Mesenteric fat pad (tissue), 1 donor: ENCODE results near the gene CDC42EP5. TPM values are rescaled to one million over a fixed set of nuclear protein-coding genes. Genes with fewer than 3 reads are reported as not detected.
"Not testable (repeated sequence)": the region's sequence is repeated elsewhere in the genome, so short reads cannot be mapped to it uniquely, and the experiment has no call there.

ENCODE experiments used
- DNase-seq: peaks from one replicate; pipeline ENCODE4 v3.0.0-alpha.2; 2020; ENCODE audit warnings: low spot score
- total RNA-seq: library from RNA; stranded (reverse); fragmentation: NEBNext Ultra II Directional; extraction: Animal tissue kit (Norgen Biotek cat#: 25700); gene quantifications from one replicate; pipeline ENCODE4 v1.2.1, GENCODE V29; 2021
- donor health status: DM: yes; HTN: yes; CAD: no.

The CDC42EP5 gene
- total RNA-seq, 1 donor from 2014 or later, result 38.1 TPM

DNA sequence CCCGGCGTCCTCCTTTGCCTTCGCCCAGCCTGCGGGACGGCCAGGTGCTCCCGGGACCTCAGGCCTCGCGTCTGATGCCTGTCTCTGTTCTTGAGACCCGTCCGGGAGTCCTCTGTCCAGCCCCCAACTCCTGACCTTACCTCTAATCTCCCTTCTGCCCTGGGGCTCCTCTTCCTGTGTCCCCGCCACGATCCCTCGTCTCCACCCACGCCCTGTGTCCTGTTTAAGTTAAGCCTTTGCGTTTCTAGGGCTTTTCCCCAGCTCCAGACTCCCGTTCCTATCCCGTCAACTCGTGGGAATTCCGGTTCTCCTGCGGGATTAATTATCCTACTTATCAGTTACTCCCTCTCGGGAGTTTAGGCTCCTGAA is 23.4 kb downstream of the CDC42EP5 start:
- no peak for DNase-seq

DNA sequence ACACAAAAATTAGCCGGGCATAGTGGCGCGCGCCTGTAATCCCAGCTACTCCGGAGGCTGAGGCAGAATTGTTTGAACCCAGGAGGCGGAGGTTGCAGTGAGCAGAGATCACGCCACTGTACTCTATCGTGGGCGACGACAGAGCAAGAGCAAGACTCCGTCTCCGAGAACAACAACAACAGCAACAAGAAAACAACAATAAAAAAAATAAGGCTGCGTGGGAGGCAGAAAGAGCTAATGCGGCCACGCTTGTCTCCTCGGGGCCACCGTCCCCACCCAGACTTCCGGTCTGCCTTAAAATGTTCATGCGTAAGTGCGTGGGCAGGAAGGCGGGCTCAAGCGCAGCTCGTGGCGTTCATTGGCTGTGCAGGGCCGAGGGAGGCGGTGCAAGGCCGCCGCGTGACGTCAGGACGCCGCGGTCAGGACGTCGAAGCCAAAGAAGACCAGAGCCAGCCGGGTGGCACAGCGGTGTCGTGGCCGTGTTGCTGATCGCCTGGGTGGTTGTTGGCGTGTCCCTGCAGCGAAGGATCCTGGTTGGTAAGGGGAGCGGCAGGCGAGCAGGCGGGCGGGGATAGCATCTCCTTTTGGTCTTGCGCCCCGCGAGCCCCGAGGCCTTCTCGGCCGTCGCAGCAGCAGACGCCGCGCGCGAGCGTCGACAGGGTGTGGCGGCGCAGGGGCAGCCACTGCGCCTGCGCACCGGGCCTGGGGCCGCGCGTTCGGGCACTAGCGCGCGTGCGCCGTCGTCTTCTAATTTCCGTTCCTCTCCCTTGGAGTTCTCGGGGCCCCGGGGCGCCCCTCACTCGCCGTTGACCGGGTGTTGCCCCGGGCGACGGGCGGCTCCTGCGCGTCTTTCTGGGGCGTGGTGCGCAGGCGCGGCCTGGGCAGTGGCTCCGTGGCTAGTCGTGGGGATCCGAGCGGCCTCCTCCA is 24.1 kb downstream of the CDC42EP5 start, which contains the start of gene LENG8:
TSS of gene LENG8 (plus strand) at position 426 of the 927 bp plus-strand sequence. CDS start 2,146 bp downstream, outside the sequence.
- peak; percentile 99 for DNase-seq

DNA sequence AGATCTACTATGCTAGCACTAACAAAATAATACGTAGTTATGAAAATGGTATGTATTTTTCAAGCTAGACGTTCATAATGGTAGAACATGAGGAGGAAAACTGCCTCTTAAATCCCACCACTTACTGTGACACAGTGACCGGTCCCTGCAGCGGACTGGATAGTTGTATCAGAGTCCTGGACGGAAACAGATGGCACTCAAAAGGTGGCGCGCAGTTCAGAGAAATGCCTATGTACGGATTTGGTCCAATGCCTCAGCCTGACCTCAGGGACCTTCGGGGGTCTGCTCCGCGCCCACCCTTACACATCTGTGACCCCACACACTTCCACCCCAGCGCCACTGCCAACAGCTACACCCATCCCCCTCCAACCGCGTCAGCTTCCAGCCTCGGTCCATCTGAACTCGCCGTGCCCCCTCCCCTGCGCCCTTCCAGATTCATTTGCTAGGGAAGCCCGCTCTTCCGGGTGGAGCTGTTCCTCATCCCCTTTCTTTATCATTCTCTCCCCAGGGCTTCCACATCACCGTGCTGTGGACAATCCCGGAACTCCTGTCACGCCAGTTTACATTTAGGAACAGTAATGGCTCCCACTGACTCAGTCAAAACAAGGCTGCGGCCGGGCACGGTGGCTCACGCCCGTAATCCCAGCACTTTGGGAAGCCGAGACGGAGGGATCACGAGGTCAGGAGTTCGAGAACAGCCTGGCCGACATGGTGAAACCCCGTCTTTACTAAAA is 24.9 kb downstream of the CDC42EP5 start:
- peak; percentile 89 for DNase-seq

DNA sequence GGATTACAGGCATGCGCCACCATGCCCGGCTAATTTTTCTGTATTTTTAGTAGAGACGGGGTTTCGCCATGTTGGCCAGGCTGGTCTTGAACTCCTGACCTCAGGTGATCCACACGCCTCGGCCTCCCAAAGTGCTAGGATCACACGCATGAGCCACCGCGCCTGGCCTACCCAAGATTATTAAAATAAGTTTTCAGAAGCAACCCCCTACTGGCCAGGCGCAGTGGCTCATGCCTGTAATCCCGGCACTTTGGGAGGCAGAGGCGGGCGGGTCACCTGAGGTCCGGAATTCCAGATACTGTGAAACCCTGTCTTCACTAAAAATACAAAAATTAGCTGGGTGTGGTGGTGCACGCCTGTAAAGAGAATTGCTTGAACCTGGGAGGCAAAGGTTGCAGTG is 26.7 kb downstream of the CDC42EP5 start:
- DNase-seq, result not testable (repeated sequence)

DNA sequence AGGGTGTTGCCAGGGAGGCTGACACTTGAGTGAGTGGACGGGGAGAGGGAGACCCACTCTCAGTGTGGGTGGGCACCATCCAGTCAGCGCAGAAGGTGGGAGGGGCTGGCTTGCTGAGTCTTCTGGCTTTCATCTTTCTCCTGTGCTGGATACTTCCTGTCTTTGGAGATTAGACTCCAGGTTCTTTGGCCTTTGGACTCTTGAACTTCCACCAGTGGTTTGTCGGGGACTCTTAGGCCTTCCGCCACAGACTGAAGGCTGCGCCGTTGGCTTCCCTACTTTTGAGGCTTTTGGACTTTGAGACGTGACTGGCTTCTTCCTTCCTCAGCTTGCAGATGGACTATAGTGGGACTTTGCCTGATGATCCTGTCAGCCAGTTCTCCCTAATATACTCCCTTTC is 28.4 kb downstream of the CDC42EP5 start:
- no peak for DNase-seq

DNA sequence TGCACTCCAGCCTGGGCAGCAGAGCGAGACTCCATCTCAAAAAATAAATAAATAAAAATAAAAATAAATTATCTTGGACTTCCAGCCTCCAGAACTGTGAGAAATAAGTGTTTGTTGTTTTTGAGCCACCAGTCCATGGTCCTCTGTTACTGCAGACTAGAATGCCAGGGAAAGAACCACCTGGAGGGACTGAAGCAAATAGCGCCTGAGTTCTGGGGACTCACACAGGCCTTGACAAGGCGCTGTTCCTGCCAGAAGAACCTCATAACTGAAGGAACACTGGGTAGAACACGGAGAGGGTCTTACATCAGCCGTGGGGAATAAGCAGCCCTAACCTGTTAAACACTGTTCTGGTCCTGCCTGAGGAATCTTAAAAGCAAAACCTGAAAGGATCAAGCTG is 32.5 kb downstream of the CDC42EP5 start:
- DNase-seq, result no peak

DNA sequence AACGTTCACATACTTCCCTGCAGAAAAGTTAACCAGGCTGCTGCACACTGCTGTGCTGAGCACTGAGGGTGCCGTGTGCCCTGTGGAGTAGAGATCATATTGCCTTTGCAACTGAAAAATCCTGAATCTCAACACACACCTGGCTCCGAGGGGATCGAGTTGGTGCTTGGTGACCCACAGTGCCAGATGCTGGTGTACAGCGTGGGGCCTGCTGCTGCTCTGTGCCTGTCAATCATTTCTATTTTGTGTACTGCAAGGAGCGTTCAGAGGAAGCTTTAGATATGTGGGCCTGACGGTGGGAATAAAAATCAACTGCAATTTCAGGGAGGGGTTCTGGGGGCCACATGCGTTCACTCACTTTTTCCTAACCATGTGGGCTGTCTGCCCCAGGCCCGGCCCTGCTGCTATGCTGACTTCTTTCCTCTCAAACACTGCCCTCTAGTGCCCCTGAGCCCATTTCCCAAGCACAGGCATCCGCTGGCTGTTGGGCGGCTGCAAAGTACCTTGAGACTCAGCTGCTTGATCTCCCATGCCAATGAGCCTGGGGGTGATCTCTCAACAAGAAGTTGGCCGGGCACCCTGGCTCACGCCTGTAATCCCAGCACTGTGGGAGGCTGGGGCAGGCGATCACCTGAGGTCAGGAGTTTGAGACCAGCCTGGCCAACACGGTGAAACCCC is 33.8 kb downstream of the CDC42EP5 start:
- DNase-seq, result peak; percentile 89

DNA sequence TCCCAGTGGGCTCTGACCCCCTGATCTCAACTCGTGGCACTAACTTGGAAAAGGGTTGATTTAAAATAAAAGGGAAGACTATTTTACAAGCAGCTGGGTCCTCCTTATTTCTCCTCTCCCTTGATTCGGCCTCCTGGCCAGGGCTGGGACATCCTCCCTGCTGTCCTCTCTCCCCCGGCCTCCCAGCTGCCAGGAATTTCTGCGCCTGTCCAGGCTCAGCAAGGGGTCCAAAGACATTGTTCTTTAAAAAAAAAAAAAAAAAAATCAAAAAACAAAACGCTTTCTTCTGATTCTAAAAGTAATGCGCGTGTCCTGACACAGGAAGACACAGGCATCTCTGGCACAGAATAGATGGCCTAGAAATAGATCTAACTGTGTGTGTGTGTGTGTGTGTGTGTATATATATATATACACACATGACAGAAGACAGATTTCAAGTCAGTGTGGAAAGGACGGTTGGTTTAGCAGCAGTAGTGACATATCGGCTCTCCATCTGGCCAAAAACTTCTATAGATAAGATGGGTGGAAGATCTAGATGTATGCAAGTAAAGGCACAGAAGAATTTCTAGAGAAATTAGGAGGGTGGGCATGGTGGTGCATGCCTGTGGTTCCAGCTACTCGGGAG is 36.4 kb downstream of the CDC42EP5 start:
- no peak for DNase-seq

DNA sequence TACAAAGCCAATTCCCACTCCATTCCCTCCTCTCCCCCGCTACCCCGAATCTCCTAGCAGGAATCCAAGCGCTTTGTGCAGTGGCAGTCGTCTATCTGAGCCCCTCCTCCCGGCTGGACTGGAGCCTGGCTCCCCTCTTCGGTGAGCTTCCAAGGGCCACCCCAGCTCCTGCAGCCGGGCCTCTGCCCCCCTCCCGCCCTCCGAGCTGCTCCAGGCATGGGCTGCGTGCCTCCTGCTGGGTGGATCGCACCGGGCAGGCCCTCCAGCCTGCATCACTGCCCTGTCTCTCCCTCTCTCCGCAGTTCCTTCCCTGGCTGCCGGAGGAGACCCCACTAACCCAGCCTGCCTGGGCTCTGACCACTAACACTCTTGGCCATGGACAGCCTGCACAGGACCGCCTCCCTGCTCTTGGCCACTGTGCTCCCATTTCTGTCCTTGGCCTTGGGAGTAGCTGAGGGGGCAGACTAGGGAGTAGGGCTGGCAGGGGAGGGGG is 37.0 kb downstream of the CDC42EP5 start:
- no peak for DNase-seq

DNA sequence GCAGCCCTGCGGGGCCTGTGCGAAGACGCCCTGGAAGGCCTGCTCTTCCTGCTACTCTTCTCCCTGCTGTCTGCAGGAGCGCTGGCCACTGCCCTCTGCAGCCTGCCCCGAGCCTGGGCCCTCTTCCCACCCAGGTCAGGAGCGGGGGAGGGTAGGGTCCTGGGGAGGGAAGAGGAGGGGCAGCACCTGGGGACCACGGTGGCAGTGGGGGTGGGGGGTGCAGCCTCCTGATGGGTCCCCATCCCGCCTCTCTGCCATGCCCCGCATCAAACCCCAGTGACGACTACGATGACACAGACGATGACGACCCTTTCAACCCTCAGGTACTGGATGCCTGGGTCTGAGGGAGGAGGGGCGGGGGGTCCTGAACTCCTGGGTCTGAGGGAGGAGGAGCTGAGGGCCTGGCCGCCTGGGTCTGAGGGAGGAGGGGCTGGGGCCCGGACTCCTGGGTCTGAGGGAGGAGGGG is 37.5 kb downstream of the CDC42EP5 start:
- DNase-seq, result no peak

DNA sequence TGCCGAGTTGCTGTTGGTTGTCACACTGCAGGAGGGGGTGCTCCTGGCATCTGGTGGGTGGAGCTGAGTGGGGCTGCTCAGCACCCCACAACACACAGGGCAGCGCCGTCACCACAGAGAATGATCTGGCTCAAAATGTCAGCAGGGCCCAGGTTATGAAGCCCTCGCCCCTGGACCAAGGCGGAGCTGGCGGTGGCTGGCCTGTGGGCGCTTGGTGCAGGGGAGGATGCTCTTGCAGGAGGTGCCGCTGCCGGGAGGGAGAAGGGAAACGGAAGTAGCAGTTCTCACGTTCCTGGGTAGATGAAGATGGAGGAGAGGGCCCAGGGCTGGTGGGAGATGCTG is 38.3 kb downstream of the CDC42EP5 start:
- no peak for DNase-seq

DNA sequence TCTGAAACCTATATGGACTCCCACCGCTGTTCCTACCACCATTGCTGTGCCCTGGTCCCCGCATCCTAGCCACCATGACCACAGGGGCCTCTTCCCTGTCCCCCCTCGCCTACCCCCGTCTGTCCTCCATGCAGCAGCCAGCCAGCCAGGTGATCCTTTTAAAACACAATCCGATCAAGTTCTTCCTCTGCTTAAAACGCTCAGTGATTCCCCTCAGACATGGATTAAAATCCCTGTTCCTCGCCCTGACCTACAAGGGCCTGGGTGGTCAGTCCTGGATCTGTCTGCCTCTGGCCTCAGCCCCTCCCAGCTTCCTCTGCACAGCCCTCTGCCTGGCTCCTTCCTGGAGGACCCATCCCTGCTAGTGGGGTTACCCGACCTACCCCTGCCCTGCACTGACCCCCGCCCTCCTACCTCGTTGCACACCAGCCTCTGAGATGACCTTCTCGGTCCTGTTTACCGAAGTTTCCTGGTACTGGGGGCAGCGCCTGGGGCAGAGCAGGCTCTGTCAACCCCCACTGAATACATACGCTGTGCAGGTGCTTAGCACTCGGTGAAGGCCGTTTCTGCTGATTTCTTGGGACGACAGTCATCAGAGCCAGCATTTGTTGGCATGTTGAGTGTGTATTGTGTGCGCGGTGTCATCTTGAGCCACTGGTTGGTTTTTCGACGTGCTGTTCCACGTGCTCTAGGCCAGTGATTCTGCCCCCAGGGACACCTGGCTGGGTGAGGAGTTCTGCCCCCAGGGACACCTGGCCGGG is 38.8 kb downstream of the CDC42EP5 start:
- DNase-seq, result no peak

DNA sequence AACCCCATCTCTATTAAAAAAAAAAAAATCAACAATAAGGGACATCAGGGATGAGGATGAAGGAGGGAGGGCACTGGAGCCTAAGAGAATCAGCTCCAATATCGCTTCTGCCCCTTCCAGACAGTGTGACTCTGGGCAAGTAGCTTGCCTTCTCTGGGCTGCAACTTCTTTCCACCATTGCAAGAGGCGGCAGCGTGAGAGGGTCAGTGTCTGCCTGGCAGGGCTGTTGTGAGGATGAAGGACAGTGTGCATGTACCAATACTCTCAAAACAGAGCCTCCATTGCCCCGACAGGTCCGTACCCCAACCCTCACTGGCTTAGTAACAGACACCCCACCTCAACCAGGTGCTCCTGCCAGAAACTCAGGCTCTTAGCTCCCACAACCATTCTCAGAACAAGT is 39.4 kb downstream of the CDC42EP5 start:
- no peak for DNase-seq

DNA sequence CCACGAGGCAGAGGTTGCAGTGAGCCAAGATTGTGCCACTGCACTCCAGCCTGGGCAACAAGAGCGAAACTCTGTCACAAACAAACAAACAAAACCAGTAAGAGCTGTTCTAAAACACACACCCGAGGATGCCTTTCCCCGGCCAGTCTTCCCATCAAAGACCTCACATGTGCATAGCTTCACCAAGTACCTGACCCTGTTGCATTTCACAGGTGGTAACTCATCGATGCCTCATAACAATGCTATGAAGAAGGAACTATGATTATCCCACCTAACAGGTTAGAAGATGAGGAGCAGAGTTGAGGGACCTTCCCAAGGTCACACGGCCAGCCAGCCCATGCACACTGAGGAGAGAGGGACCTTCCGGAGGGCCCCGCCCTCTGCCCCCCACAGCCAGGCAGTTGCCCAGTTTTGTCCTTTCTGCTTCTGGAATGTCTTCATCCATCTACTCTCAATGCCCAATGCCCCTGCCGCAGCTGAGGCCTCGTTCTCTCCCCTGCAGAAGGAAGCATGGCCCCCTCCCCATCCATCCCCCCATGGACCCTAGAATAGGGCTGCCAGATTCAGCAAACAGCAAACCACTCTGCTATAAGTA is 40.9 kb downstream of the CDC42EP5 start:
- DNase-seq, result no peak

DNA sequence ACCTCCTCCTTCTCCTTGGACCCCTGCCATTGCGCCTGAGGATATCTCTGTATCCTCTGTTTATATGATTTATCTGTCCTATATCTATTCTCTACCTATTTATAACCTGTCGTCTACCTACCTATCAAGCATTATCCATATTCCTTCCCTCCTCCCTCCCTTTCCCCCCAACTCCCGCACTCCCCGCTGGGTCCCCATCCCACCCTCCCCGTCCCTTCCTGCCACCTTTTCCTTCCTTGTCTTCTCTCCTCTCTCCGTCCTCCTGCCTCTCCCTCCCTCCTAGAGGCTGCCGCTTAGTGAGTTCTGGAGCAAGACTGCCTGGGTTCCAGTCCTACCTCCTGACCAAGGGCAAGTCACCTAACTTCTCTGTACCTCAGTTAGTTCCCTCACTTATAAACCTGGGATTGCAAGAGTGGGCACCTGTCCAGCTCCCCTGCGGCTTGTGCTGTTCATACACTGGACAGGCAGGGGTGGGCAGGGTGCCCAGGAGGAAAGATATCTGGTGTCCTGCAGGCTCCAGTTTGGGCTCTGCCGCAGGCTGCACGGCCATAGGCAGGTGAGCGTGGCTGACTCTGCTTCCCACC is 41.7 kb downstream of the CDC42EP5 start:
- DNase-seq, result no peak

DNA sequence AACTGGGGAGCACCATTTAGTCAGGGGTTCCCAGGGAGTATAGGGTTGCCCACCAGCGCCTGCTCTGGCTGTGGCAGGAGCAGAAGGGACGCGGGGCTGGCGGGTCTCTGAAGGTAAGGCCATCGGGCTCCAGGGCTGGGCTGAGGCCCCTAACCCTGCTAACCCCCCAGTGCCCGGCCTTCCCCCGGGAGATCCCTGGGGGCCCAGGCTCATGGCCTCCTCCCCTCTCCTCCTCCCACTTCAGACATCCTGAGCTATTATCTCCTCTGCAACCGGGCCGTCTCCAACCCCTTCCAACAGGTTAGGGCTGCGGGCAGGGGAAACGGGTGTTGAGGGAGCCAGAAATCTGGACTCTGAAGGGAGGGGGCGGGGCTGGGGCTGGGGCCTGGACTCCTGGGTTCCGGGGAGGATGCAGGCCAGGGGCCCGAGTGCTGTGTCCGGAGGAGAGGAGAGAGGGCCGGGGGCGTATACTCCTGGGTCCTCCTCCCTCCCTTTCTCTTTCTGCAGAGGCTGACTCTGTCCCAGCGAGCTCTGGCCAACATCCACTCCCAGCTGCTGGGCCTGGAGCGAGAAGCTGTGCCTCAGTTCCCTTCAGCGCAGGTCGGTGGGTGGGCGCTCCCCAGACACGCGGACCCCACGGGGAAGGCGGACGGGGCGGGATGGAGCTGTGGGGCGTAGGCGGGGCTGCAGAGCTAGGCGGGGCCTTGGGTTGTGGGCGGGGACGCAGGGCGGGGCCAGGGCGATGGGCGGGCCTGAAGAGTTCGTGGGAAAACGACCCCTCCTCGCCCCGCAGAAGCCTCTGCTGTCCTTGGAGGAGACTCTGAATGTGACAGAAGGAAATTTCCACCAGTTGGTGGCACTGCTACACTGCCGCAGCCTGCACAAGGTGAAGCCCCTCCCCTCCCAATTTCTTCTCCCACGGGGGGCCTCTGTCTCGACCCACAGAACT is 42.5 kb downstream of the CDC42EP5 start:
- DNase-seq, result no peak

DNA sequence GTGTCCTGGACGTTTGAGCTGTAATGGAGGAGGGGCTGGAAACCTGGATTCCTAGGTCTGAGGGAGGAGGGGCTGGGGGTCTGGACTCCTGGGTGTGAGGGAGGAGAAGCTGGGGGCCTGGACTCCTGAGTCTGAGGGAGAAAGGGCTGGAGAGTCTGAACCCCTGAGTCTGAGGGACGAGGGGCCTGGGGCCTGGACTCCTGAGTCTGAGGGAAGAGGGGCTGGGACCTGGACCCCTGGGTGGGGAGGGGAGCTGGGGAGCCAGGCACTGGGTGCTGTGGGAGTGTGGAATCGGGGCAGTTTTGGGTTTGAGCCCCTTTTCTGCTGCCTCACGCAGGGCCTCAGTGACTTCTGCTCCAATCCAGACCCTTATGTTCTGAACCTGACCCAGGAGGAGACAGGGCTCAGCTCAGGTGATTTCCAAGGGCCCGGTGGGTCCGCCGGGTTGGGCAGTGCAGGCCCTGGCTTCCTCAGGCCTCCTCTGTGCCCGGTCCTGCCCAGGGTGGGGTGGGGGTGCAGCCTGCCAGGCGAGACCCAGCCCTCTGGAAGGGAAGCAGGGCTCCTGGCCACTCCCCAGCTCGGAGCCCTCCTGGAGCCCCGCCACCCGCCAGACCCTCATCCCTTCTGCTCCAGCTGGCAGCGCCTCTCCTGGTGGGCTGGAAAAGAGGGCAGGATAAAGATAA is 43.4 kb downstream of the CDC42EP5 start:
- no peak for DNase-seq

DNA sequence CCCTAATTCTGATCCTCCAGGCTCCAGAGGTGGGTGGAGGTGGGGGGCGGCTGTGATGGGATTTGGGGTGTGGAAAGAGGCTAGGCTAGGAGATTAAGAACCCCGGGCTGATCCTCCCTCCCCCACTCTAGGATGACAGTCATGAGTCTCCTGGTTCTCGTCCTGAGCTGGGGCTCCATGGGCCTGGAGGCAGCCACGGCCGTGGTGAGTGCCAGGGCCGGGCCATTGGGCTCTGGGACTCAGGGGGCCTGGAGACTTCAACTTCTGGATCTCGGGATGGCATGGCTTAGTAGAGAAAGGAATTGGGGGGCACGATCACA is 44.0 kb downstream of the CDC42EP5 start:
- DNase-seq, result no peak
